NCI-H524 (cell line): Measurements from ENCODE around the gene BTBD9.

Experiments
- DNase-seq, 2 experiments: peaks; one replicate each; lab custom pipeline; 2025; lab: John Stamatoyannopoulos, UW

Gene BTBD9

DNA sequence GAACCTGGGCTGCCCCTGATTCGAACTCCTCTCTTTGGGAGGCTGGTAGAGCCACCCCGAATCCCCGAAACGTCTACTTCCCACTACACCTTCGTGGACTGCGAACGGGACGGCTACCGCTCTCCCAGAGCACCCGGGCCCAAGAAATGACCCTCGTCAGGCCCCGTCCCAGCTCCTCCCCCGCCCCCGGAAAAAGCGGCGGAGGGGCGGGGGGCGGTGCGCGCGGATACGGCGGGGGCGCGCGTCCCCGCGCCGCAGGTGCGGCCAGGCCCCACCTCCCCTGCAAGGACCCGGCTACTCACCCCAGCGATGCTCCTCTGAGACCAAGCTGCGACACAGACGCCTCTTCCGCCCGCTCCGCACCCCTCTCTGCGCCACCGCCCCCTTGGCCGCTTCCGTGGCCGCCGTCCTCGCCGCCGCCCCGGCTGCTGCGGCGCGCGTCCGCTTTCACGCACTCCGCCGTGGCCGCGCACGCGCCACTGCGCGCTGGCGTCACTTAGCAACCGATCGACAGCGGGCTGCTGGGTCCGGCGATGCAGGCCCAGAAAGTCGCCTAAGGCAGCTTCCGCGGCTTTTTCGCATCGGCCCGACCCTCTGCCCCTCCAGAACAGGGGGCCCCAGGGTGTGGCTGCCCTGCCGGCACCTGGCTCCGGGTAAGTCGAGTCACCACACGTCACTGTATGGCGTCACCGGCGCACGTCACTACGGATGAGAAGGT lies at the start of gene BTBD9:
Gene BTBD9 (minus strand): TSS at position 432 of the 718 bp plus-strand sequence.
- DNase-seq, result peak in 1 of 2 experiments; percentile 68

DNA sequence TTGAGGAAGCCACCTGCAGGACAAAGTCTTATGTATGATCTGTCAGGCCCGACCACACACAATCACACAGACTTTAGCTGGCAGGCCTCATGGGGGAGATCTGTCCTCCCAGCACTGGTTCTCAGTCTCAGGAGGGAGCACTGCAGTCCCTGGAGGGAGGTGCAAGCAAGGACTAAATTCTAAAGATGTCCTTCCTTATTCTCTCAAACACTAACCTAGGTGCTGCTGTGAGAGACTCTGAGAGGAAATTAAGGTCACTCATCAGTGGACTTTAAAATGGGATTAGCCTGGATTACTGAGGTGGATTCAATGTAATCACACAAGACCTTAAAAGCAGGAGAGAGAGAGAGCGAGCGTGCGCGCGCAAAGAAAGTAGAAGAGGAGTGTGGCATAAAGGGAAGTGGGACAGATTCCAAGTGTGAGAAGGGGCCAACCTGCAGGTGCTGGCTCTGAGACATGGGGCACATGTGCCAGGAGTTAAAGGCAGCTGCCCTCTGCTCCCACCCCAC lies 48.9 kb upstream of the BTBD9 start:
- no peak for DNase-seq

DNA sequence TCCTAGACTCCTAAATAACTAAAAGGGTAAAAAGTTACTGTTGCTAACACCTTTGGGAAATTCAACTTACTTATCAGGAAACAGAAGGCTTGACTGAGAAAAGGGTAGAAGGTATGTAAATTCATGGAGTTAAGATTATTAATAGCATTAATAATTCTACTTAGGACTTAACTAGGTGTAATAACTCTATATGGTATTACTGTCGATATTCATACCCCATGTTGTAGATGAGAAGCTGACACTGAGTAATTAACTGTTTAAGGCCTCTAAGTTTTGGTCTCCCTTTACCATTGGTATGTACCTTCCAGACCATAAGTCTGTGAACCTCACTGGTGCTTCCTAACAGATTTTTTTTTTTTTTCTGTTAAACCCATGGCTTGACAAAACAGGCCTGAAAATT lies 47.8 kb upstream of the BTBD9 start:
- DNase-seq, result no peak

GRCh38 chr6:38687043-38687353 lies 47.3 kb upstream of the BTBD9 start:
- no peak for DNase-seq

GRCh38 chr6:38686270-38687042 lies 46.7 kb upstream of the BTBD9 start:
- DNase-seq, result no peak

DNA sequence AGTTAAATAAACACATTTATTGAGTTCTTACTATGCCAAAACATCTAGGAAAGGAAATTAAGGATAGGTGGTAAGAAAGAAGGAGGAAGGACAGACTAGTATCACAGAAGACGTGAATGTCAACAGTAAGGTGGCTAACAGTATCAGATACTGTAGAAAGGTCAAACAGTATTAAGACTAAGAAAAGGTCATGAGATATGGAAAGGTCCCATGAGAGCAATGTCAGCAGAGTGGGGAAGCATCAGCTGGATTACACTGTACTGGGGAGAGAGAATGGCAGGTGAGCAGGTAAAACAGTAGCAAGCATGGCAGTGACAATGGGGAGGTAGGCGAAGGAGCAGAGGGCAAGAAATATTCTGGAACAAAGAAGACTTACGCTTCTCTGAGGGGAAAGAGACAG lies 45.2 kb upstream of the BTBD9 start:
- DNase-seq, result no peak

GRCh38 chr6:38684237-38684636 lies 44.5 kb upstream of the BTBD9 start:
- no peak for DNase-seq

DNA sequence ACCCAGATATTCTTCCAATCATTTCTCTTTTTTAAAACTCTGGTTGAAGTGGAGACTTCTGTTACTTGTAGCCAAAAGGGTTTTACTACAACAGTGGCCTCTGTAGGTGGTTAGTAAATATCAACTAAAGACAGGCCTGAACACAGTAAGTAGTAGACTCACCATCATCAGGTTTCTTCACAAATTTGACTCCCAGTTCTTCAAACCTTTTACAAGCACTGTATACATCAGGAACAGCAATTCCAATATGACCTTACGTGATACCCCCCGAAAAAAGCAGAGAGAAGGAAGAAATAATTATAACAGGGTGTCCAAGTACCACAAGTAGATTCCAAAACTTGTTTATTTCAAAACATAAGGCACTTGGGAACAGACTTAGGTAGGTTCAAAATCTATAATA lies 42.1 kb upstream of the BTBD9 start:
- no peak for DNase-seq

DNA sequence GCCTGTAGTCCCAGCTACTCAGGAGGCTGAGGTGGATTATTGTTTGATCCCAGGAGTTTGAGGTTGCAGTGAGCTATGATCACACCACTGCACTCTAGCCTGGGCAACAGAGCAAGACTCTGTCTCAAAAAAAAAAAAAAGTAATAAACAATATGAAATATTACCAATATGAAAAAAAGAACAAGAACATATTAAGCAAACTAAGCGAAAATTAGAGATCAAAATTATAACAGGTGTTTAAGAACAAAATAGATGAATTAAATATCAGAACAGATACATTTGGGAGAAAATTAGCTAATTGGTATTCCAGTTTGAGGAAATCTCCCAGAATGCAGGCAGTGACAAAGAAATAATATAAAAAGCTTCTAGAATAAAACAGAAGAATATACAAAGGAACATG lies 39.9 kb upstream of the BTBD9 start:
- no peak for DNase-seq

GRCh38 chr6:38678178-38678760 lies 38.5 kb upstream of the BTBD9 start:
- no peak for DNase-seq

DNA sequence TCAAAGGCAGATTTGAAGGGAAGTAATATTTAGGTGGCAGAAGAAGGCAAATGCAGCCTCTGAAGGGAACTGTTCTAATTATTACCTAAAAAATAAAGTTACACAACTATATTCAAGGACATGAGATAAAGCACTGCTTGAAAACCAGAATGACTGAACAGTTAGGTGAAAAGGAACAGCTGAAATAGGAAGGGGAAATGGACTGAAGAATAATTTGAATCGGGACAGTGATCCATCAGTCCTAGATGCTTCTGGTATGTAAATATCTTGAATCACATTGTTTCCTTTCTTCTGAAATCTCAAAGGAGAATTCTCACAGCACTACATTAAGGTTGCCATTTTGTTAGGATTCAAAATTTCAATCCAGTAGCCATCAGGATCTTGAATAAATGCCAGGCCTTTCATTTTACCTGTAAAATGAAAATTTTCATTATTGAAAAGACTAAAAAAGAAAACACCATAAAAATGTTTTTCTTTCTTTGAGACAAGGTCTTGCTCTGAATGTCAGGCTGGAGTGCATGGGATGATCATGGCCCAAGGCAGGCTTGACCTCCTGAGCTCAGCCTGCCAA lies 37.3 kb upstream of the BTBD9 start:
- DNase-seq, result no peak

DNA sequence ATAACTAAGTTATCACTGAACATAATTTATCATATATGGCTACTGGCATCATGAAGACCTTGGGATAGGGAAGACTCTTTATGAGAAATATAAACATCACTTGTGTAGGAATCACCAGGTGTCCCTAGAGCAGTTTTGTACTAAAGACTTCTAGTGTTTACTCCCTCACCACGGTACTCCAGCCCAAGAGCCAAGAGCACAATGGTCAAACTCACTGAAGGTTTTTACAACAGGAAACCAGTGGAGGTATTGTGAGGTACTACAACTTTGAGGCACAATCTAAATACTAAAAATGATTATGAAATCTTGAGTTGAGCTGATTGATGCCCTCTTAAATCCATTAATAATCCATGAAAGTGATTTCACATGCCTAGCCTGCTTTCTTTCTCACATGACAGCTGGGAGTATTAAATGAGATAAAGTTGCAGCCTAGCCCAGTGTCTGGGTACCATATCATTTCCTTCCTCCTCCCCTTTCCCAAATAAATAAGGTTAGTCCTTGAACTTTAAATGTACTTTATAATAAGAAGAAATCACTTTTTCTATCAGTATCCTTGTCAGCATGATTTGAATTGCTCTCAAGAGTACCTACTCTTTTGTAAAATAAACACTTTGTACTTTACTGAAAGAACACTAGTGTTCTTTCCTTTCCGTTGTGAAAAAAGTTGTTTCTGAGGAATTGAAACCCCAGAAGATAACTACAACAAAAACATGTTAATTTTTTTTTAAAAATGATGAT lies 36.7 kb upstream of the BTBD9 start:
- DNase-seq, result no peak

- DNase-seq, result no peak
Observed at GRCh38 chr6:38673397-38674165, 33.9 kb upstream of the BTBD9 start.

DNA sequence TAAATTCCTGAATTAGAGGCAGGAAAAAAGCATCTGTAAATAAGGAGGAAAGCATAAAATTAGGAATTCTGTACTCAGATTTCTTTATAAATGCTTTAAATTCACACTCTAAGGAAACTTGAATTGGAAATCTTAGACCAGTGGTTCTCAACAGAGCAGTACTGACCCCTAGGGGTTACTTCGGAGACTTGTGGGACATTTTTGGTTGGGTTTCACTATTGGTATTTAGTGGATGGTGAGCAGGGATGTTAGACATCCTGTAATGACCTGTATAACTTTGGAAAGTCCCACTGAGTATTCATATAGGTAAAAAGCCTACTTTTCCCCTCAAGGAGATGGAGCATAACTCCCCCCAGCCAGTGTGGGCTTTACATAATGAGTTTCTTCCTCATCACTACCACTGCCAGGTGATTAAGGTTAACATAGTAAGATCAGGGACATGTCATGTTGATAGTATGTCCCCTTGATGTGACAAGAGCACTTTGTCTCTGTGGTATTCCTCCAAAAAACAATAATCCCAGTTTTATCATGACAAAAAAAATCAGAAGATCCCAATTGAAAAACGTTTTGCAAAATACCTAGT lies 32.2 kb upstream of the BTBD9 start:
- peak; percentile 7 to 68 for DNase-seq

DNA sequence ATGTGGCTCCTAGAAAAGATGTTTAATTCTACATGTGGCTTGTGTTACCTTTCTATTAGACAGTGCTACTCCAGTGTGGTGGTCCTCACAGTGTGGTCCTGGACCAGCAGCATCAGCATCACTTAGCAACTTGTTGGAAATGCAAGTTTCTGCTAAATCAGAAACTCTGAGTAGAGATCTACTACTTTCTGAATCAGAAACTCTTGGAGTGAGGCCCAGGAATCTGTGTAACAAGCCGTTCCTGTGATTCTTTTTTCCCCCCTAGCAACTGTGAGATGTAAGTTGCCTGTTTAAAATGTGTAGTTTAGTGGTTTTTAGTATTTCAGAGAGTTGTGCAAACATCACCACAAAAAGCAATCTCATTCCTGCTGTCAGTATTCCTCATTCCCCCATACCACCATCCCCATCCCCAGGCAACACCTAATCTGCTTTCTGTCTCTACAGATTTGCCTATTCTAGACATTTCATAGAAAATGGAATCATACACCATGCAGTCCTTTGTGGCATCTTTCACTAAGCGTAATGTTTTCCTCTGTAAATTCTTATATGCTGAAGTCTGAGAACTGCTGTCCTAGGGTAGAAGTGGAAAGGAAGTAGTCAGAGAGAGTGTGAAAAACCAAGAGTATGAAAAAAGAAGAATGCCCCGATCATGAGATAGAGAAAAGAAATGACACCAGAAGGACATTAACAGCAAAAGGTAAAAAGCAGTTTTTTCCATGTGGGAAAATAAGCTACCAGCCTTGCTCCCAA lies 18.9 kb upstream of the BTBD9 start:
- no peak for DNase-seq

DNA sequence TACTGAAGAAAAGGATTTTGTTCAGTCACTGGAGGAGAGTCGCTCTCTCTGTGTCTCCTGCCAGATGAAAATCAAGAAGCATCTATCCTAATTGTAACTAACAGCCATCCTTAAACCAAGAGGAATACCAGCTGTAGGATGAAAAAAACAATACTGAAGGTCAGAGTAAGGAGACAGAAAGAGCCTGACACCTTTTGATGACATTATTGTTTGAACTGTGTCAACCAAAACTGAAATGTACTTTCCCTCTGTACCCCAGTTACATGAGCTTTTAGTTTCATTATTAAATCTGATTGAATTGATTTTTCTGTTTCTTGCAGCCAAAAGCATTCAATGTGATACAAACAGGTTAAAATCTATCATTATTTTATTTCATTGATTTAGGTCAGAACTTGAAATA lies 17.2 kb upstream of the BTBD9 start:
- no peak for DNase-seq

DNA sequence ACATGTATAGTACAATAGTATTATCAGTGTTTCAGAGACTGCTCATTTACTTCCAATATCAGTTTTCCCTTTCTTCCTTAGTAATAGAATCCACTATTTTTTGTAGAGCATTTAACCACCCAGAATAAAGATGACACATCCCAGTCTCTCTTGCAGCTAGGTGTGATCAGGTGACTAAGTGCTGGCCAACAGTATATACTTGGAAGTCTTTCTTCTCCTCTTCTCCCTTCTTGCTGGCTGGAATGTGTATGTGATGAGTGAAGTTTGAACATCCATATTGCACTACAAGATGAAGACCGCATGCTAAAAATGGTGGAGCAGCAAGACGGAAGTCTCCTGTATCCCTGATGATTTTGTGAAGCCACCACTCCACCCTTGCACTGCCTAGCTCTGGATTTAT lies 14.5 kb upstream of the BTBD9 start:
- DNase-seq, result no peak

DNA sequence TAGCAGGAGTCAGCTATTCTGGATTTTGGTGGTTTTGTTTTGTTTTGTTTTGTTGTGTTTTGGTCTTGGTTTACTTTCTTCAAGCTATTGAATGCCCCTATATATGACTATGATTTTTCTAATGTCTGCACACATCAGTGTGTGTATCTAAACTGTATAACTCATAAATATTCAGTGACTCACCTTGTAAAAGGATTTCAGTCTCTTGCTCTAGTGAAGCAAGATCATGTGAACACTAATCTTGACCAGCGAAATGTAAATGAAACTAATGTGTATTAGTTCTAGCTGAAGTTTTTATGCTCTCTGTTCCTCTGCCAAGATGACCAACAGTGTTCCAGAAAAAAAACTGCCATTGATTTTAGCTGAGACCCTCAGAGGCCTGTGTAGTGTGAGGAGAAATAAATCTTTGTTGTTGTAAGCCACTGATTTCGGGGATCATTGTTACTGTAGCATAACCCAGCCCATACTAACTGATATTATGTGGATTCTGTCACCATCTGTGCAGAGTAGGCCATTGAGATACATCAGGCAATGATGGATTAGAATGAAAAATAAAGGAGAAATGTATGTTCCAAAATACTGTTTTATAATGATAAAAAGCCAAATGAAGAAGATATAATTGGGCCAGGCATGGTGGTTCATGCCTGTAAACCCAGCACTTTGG lies 11.5 kb upstream of the BTBD9 start:
- no peak for DNase-seq

DNA sequence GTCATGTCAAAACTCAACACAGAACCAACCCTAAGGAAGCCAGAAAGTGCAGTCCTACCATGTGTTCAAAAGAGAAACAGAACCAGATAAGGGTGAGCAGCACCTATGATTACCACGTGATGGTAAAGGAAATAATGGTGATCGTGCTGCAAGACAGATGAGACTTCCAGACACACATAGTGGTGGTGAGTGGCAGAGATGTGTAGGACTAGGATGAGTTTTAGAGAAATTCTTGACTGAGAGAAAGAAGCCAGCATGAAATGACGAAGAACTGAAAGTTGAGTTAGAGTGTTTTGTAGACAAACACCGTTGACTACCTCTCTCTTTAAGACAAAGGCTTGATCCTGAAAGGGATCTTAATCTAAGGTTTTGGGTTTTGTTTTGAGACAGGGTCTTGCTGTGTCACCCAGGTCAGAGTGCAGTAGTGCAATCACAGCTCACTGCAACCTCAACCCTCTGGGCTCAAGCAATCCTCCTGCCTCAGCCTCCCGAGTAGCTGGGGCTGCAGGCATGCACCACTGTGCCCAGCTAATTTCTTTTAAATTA lies 10.6 kb upstream of the BTBD9 start:
- DNase-seq, result no peak
